Testis (tissue), 2 donors: ENCODE measurements around the gene SLFN12.

Experiments
- CTCF ChIP-seq, 3 experiments: fragments of 450-650 bp in 2 of 3; fragments of 200-600 bp in 1 of 3; sonication (generic) in 1 of 3; IDR thresholded peaks; one replicate each; pipeline ENCODE4 v1.5.1; 2016 to 2019; ENCODE audit warnings: antibody characterized with exemption in 3 of 3, mild to moderate bottlenecking in 2 of 3, moderate library complexity in 1 of 3
- POLR2A ChIP-seq: fragments of 450-650 bp; IDR thresholded peaks from one replicate; pipeline ENCODE4 v1.6.1; 2017; ENCODE audit warnings: antibody characterized with exemption, mild to moderate bottlenecking, moderate library complexity

- TF ChIP-seq POLR2A: no peak
- TF ChIP-seq CTCF (IDR thresholded peaks at IDR 0.05): no peak
Observed at GRCh38 chr17:35377706-35378105, 54.6 kb downstream of the SLFN12 start.
